Spinal cord (tissue), 10 donors: ENCODE measurements around the gene MYO1A. TPM values are rescaled to one million over a fixed set of nuclear protein-coding genes. Genes with fewer than 3 reads are reported as not detected.

ENCODE experiments used
- DNase-seq, 6 donors: peaks; one replicate each; pipeline versions ENCODE4 v3.0.0 to v3.0.0-alpha.2; 2013 to 2015; ENCODE audit warnings: low spot score in 6 of 6, low read depth in 4 of 6
- H3K27ac ChIP-seq: one replicate; pipeline ENCODE4 v1.5.1; 2013; ENCODE audit warnings: low read depth, low read length, control low read depth
- H3K27me3 ChIP-seq: one replicate; pipeline ENCODE4 v1.6.1; 2013; ENCODE audit warnings: low read length; ENCODE audit not compliant: control insufficient read depth, insufficient read depth
- H3K36me3 ChIP-seq: one replicate; pipeline ENCODE4 v1.6.1; 2013; ENCODE audit warnings: low read length; ENCODE audit not compliant: control insufficient read depth, insufficient read depth
- H3K4me1 ChIP-seq: one replicate; pipeline ENCODE4 v1.6.1; 2013; ENCODE audit warnings: low read length; ENCODE audit not compliant: control insufficient read depth, insufficient read depth
- H3K4me3 ChIP-seq: one replicate; pipeline ENCODE4 v1.5.1; 2013; ENCODE audit warnings: low read depth, low read length, control low read depth
- H3K9me3 ChIP-seq: one replicate; pipeline ENCODE4 v1.6.1; 2013; ENCODE audit warnings: low read length; ENCODE audit not compliant: control insufficient read depth, insufficient read depth
- WGBS: methylation state at CpG from one replicate; pipeline ENCODE4 v1.1.5; 2013; ENCODE audit warnings: missing lambda C conversion rate; ENCODE audit not compliant: insufficient coverage; 5-methylcytosine and 5-hydroxymethylcytosine counted together
- polyA plus RNA-seq, 2 donors: library from polyadenylated mRNA; unstranded; fragments of 120-200 nt; gene quantifications; one replicate each; pipeline ENCODE4 v1.2.1, GENCODE V29; 2013; ENCODE audit not compliant: insufficient read length in 2 of 2
- total RNA-seq, 2 donors: library from RNA; depleted of rRNA in 1 of 2; stranded (reverse); fragments of 120-200 nt in 1 of 2; fragments of >200 nt in 1 of 2; gene quantifications; one replicate each; pipeline versions ENCODE4 v1.2.3 to v1.2.4, GENCODE V29; 2013 to 2014
- donor health status: healthy.

The MYO1A gene
- total and polyA plus RNA-seq, 4 donors: 0.17 to 0.69 (median 0.28) TPM; not detected in 1

- Histone ChIP-seq H3K9me3 (no peaks in the 10 kb centered on the region), H3K36me3 (peaks cover 70% of the 10 kb centered on the region), H3K27ac (no peak overlapping the region), H3K4me3 (no peak overlapping the region), H3K27me3 (no peaks in the 10 kb centered on the region), H3K4me1 (peaks cover 13% of the 10 kb centered on the region)
- no peak for DNase-seq
- no CpG with 5 or more reads among the region's 4 CpGs for WGBS
Observed at GRCh38 chr12:56998981-56999380, 50.9 kb downstream of the MYO1A start.

- no peak overlapping the region for H3K4me3 ChIP-seq
- WGBS: 90% methylated on average over 5 of the region's 6 CpGs
- H3K27me3 ChIP-seq: no peaks in the 10 kb centered on the region
- DNase-seq: no peak
- H3K27ac ChIP-seq: no peak overlapping the region
- no peaks in the 10 kb centered on the region for H3K9me3 ChIP-seq
- peaks cover 64% of the 10 kb centered on the region for H3K36me3 ChIP-seq
- H3K4me1 ChIP-seq: peaks cover 13% of the 10 kb centered on the region
Observed at GRCh38 chr12:56998316-56998715, 51.6 kb downstream of the MYO1A start.

- no peak overlapping the region for H3K4me3 ChIP-seq
- 75% methylated on average over 9 of the region's 12 CpGs for WGBS
- peaks cover 50% of the 10 kb centered on the region for H3K36me3 ChIP-seq
- H3K4me1 ChIP-seq: peaks cover 13% of the 10 kb centered on the region
- H3K27ac ChIP-seq: no peak overlapping the region
- no peaks in the 10 kb centered on the region for H3K9me3 ChIP-seq
- H3K27me3 ChIP-seq: no peaks in the 10 kb centered on the region
- DNase-seq: no peak
Observed at GRCh38 chr12:56996793-56997545, 53.0 kb downstream of the MYO1A start.

GRCh38 chr12:56995930-56996496 is 53.9 kb downstream of the MYO1A start:
- Histone ChIP-seq H3K27me3 (no peaks in the 10 kb centered on the region), H3K36me3 (peaks cover 41% of the 10 kb centered on the region), H3K9me3 (no peaks in the 10 kb centered on the region), H3K4me1 (peaks cover 5% of the 10 kb centered on the region), H3K27ac (no peak overlapping the region), H3K4me3 (no peak overlapping the region)
- no peak for DNase-seq
- 87% methylated on average over 11 of the region's 11 CpGs for WGBS

GRCh38 chr12:56995201-56995929 is 54.6 kb downstream of the MYO1A start:
- Histone ChIP-seq H3K9me3 (no peaks in the 10 kb centered on the region), H3K27ac (no peak overlapping the region), H3K36me3 (peaks cover 41% of the 10 kb centered on the region), H3K4me1 (peaks cover 5% of the 10 kb centered on the region), H3K27me3 (no peaks in the 10 kb centered on the region), H3K4me3 (no peak overlapping the region)
- DNase-seq: no peak
- 94% methylated on average over 24 of the region's 26 CpGs for WGBS

- WGBS: 68% methylated on average over 8 of the region's 10 CpGs
- no peaks in the 10 kb centered on the region for H3K27me3 ChIP-seq
- H3K27ac ChIP-seq: no peak overlapping the region
- no peaks in the 10 kb centered on the region for H3K9me3 ChIP-seq
- no peak for DNase-seq
- H3K4me3 ChIP-seq: no peak overlapping the region
- peaks cover 5% of the 10 kb centered on the region for H3K4me1 ChIP-seq
- peaks cover 35% of the 10 kb centered on the region for H3K36me3 ChIP-seq
Observed at GRCh38 chr12:56994231-56994746, 55.6 kb downstream of the MYO1A start.

GRCh38 chr12:56993346-56993745 is 56.6 kb downstream of the MYO1A start:
- H3K36me3 ChIP-seq: peaks cover 29% of the 10 kb centered on the region
- H3K27ac ChIP-seq: no peak overlapping the region
- no peaks in the 10 kb centered on the region for H3K27me3 ChIP-seq
- WGBS: 59% methylated on average over 7 of the region's 10 CpGs
- peaks cover 5% of the 10 kb centered on the region for H3K4me1 ChIP-seq
- H3K9me3 ChIP-seq: no peaks in the 10 kb centered on the region
- DNase-seq: no peak
- no peak overlapping the region for H3K4me3 ChIP-seq

GRCh38 chr12:56991319-56992246 is 58.3 kb downstream of the MYO1A start:
- no peaks in the 10 kb centered on the region for H3K9me3 ChIP-seq
- DNase-seq: peak in 1 of 6 donors; percentile 22
- H3K36me3 ChIP-seq: peaks cover 19% of the 10 kb centered on the region
- WGBS: 75% methylated on average over 6 of the region's 8 CpGs
- H3K27ac ChIP-seq: no peak overlapping the region
- no peak overlapping the region for H3K4me3 ChIP-seq
- H3K27me3 ChIP-seq: no peaks in the 10 kb centered on the region
- peaks cover 10% of the 10 kb centered on the region for H3K4me1 ChIP-seq
